ENCODE measurements around the gene HS6ST3.
"Not testable (repeated sequence)": the region's sequence is repeated elsewhere in the genome, so short reads cannot be mapped to it uniquely, and the experiment has no call there.

The HS6ST3 gene

DNA sequence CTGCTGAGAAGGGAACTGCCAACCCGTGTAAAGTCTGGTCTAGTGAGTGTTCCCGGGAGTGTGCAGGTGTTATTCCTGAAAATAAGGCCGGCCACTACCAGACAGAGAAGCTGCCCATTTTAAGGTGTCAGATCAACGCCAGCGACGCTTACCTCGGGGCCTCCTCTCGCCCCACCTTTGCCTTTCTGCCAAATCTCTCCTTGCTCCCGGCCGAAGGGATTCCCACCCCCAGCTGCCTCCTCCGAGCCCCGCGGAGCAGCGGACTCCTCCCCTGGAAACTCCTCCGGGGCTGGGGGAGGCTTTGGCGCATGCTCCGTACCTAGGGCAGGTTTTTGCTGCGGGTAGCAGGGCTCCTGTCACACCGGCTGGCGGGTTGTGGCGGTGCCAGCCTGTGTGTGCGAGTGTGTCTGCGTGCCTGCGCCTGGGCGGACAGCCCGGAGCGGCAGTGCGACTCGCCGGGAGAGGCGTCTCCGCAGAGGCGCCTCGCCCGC is at the start of gene HS6ST3:
HS6ST3 (plus strand) TSS at position 359 of the 491 bp plus-strand sequence.
- DNase-seq, result no peak

DNA sequence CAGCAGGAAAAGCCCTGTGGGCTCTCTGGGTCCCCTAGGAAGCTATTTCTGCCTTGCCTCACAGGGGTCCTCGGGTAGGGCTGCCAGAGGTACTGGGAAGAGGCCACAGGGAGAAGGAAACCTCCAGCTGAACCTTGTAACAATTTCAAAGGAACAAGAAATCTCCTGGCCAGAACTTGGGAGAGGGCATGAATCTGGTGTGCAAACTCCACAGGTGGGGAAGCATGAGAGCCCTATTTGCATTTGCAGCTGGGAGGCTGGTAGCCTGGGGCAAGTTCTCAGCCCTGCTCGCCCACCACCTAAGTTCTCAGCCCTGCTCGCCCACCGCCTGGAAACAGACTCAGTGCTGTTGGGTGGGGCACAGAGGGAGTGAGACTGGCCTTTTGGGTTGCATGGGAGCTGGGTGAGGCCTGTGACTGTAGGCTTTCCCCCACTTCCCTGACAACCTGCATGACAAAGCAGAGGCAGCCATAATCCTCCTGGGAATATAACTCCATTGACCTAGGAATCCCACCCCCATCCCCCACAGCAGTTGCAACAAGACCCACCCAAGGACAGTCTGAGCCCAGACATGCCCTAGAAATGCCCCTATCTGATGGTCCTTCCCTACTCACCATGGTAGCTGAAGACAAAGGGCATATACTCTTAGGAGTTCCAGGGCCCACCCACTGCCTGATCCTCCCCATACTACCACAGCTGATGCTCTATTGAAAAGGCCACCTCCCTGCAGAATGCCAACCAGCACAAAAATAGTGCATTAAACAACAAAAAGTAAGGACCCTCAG is 48.4 kb upstream of the HS6ST3 start:
- DNase-seq, result no peak

DNA sequence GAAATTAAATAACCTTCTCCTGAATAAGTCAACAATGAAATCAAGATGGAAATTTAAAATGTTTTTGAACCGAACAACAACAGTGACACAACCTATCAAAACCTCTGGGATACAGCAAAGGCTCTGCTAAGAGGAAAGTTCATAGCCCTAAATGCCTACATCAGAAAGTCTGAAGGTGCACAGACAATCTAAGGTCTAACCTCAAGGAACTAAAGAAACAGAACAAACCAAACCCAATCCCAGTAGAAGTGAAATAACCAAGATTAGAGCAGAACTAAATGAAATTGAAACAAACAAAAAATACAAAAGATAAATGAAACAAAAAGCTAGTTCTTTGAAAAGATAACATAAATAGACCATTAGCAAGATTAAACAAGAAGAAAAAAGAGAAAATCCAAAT is 45.7 kb upstream of the HS6ST3 start:
- DNase-seq, result no peak

DNA sequence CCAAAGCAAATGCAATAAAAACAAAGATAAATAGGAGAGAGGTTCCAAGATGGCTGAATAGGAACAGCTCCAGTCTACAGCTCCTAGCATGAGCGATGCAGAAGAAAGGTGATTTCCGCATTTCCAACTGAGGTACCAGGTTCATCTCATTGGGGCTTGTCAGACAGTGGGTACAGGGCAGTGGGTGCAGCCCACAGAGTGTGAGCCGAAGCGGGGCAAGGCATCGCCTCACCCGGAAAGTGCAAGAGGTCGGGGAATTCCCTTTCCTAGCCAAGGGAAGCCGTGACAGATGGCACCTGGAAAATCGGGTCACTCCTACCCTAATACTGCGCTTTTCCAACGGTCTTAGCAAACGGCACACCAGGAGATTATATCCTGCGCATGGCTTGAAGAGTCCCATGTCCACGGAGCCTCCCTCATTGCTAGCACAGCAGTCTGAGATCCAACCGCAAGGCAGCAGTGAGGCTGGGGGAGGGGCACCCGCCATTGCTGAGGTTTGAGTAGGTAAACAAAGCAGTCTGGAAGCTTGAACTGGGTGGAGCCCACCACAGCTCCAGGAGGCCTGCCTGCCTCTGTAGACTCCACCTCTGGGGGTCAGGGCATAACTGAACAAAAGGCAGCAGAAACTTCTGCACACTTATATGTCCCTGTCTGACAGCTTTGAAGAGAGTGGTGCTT is 43.3 kb upstream of the HS6ST3 start:
- not testable (repeated sequence) for DNase-seq

DNA sequence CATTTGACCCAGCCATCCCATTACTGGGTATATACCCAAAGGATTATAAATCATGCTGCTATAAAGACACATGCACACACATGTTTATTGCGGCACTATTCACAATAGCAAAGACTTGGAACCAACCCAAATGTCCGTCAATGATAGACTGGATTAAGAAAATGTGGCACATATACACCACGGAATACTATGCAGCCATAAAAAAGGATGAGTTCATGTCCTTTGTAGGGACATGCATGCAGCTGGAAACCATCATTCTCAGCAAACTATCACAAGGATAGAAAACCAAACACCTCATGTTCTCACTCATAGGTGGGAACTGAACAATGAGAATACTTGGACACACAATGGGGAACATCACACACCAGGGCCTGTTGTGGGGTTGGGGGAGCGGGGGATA is 39.0 kb upstream of the HS6ST3 start:
- not testable (repeated sequence) for DNase-seq

DNA sequence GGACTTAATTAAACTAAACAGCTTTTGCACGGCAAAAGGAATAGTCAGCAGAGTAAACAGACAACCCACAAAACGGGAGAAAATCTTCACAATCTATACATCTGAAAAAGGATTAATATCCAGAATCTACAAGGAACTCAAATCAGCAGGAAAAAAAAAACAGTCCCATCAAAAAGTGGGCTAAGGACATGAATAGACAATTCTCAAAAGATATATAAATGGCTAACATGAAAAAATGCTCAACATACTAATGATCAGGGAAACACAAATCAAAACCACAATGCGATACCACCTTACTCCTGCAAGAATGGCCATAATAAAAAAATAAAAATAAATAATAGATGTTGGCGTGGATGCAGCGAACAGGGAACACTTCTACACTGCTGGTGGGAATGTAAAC is 38.4 kb upstream of the HS6ST3 start:
- not testable (repeated sequence) for DNase-seq

DNA sequence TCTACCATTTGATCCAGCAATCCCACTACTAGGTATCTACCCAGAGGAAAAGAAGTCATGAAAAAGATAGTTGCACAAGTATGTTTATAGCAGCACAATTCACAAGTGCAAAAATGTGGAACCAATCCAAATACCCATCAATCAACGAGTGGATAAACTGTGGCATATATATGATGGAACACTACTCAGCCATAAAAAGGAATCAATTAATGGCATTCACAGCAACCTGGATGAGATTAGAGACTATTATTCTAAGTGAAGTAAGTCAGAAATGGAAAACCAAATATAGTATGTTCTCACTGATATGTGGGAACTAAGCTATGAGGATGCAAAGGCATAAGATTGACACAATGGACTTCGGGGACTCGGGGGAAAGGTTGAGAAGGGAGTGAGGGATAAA is 38.0 kb upstream of the HS6ST3 start:
- not testable (repeated sequence) for DNase-seq

DNA sequence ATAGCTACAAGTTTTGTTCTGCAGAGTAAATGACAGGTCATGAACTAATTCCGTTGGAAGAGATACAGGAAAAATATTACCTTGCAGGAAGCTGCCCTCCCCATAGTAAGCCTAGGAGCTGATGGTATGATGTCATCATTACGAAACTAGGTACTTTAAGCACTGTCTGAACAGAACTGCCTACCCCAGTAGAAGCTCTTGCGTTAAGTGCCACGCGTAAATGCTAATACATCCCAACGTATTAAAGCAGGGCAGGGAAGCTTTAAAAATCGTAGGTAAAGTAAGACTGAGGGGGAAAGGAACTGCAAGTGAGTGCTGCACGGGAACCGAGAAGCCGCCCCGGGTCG is 37.3 kb upstream of the HS6ST3 start:
- peak; percentile 4 for DNase-seq

DNA sequence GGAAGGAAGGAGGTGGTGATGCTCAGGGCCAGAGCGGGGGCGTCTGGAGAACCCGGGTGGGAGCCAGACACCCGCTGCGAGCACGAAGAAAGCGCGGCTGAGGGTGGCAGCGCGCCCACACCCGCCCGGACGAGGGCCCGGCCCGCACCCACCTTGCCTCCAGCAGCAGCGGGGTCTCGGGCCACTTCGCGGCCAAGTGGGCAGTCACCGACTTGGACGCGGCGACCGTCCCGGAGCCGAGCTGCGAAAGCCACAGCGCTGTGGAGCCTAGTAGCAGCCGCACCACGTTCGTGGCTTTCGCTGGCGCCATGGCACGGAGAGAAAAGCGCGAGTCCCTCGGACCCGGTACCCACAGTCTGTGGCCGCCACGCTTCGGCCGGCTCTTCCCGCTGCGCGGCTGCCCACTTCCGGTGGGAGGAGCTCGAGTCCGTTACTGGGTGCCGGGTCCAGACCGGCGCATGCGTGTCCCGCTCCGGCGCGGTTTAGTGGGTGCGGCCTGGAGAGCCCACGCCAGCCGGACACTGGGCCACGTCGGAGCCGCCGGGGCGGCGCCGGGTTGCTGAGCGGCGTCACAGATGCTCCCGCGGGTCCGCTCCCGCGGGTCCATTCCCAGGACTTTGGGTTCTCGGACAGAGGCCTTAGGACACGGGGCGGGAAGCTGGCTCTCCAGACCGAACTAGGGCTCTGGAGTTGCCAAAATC is 36.8 kb upstream of the HS6ST3 start, which contains the start of gene UGGT2:
UGGT2 (minus strand) TSS at position 399 of the 701 bp plus-strand sequence; CDS start at position 310, 89 bp downstream.
- DNase-seq, result peak; percentile 32

DNA sequence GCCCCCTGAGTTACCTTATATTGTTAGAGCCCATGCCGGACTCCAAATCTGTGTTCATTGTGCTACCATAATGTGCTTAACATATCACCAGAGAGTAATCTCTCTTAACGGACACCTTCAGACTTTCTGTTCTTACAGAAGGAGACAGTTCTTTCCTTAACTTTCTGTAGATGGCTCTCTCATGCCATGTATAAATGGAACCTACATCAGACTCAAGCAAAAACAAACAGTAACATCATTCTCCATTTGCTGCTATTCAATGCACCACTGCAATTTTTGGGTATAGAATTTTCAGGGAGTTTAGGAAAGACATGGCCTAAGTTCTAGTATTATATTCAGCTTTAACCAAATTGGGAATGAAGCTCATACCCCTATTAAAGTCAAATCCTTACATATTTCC is 24.1 kb upstream of the HS6ST3 start:
- DNase-seq, result no peak

DNA sequence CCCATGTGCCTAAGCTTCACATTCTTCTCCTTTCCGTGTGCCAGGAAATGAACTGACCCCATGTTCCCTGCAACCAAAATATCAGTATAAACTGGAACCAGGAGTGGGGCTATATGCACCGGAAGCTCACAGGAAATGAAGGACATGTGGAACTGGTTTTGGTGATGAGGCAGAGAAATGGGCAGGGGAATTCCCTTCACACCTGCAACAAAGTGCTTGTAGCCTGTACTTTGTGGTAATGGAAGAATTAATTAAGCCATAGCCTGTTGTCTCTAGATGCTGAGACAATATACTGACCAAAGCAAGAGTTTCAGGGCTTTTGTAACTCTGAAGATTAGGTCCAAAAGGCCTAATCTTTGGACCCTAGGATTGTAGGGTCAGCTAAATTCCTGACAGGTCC is 21.2 kb upstream of the HS6ST3 start:
- no peak for DNase-seq

DNA sequence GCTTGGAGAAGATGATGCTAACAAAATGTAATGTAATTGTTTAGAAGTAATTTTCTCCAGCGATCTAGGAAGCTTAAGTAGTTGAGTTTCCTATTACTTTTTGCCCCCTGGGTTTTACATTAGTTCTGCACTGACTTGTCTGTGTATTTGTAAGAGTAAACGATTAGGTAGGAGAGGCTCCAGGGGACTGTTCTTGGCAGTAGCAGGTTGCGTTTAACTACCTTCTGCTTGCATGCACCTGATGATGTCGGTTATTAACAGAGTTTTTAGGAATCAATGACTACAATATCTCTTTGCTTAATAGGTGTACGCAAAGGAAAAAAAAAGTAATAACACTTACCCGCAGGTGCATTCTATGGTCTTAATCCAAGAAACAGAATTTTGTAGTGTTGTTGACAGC is 18.4 kb upstream of the HS6ST3 start:
- no peak for DNase-seq

DNA sequence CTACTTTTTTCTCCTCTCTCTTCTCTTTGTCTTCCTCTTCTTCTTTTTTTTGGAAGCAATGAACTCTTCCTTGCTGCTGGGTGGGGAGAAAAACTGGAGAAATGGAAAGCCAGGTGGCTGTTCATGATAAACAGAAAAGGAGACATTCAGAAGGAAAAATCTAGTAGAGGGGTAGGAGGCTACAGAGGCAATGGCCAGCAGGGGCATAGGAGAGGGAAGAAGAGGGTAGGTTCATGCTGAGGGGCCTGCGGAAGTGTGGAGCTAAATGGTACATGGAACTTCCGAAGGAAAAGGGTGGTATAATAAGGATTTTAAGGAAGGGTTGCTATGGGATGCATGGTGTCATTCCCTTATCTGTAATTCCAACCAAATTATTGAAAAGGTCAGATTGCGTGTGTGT is 17.5 kb upstream of the HS6ST3 start:
- DNase-seq, result no peak

DNA sequence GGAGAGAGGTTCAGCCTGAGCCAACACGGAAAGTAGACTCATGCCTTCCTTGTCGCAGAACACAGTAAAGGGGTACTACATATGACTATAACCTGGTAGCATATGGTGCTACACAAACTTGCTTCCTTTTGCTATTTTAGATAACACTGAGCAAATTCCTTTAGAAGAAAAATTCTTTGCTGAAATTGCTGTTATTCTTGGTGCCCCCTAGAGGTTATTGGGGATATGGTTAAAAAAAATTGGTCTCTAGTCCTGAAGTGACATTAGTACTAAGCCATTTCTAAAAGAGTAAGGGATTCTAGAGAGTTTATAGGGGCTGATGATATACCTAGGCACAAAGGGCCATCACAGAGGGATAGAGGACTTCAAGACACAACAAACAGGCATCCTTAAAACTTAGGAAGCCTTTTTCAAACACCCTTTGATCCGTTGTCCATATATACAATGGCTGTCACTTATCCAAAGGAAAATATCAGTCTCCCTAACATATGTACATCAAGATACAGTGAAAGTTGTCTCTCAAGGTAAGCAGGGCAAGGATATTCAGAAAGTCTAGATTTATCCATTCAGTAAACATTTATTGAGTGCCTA is 13.9 kb upstream of the HS6ST3 start:
- DNase-seq, result no peak

DNA sequence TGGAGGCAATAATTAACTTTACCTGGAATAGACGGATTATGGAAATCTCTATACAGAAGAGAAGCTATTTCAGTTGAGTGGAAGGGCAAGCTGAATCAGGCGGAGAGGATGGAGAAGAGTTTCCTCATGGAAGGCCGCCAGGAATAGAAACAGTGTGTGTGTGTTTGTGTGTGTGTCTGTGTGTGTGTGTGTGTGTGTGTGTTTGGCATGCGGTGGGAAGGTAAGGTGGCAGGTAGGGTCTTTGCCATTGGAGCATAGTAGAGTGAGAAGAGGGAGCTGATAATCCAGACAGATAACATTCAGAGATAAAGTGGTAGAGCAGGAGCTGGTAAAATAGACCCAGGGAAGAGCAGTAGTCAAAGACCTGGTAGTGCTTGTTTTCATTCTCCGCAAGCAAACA is 9.2 kb upstream of the HS6ST3 start:
- no peak for DNase-seq

DNA sequence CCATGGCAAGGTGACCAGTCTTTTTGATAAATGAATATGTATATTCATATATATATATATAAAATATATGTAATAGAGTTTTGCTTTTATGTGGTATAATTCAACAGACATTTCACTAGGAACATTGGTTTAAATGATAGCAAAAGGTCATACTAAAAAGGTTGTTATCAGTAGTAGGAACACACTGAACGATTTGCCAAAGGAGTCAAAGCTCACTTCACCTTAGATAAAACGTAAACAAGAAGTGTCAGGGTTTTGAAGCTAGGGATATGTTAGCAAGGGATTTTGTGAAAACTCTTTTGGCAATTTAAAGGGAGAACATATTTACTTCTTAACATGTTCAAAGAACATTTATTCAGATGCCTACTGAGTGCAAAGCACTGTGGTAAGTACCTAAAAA is 8.0 kb upstream of the HS6ST3 start:
- no peak for DNase-seq

DNA sequence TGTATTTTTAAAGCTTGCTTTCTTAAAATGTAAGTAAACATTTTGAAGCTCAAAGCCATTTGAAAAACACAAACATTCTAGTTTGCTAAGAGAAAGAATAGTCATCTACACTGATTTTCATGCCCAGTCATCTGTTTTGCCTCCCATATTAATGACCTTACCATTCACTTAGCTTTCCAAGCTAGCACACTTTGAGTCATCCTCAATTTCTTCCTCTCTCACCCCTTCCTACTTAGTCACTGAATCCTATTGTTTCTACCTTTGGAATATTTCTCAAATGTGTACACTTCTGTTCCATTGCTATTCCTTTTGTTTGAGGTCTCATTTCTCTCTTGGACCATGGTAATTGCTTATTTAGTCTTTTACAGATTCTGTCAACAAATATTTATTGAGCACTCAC is 7.3 kb upstream of the HS6ST3 start:
- DNase-seq, result no peak

DNA sequence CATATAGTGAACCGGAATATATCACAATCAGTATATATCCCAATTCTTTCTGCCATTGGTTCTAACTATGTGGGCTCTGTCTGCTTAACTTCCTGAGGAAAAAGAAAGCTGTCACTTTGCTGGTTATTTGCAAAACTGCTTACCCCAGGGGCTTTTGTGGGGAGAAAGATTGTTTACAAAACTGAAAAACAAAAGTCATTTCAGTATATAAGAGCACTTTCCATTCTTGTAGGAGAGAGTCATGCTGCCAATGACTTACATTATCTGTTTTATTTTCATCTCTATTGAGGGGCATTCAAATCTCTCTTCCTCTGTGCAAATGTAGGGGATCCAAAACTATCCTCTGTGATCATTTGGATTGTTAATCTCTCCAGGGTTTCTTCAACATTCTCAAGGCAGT is 3.2 kb upstream of the HS6ST3 start:
- DNase-seq, result no peak

DNA sequence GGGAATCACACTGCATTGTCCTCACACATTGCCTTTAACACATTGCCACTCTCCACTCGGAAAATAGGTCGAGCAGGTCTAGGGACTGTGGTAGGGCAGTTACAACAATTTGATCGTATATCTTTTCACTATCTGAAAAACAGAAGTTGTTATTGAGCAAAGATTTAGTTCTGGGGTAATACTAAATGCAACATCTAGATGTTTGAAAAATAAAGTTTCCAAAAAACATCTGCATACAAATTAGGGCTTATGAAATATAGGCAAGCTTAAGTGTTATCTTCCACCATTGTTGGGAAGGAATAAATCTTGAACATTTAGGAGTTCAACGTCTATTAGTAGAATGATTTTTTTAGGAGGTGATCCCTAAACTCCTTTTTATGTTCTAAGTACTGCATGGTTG is 768 bp upstream of the HS6ST3 start:
- DNase-seq, result no peak

DNA sequence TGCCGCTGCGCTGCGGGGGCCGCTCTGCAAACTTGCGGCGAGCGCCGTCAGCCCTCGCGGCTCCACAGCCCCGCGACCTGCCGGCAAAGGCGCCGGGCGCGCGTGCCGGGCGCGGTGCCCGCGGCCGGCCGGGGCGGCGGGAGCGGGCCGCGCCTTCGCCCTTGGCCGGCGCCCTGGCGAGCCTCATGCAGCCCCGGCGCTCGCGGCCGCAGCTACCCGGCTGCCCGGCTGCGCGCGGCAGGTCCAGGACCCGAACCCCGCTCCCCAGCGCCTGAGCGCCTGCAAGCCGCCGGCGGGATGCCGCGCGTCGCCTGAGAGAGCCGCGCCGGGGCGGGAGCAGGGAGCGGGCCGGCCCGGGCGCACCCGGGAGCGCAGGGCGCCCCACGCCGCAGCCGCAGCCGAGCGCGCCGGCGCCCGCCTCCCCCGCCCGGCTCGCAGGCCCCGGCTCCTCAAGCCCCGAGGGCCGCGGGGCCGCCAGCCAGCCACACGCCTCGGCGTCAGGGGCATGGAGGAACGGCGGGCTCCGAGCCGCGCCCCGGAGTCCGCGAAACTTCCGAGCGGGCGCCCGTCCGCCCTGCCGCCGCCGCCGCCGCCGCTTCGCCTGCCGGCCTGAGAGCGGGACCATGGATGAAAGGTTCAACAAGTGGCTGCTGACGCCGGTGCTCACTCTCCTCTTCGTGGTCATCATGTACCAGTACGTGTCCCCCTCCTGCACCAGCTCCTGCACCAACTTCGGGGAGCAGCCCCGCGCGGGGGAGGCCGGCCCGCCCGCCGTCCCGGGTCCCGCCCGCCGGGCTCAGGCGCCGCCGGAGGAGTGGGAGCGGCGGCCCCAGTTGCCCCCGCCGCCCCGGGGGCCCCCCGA is 564 bp downstream of the HS6ST3 start:
- no peak for DNase-seq

DNA sequence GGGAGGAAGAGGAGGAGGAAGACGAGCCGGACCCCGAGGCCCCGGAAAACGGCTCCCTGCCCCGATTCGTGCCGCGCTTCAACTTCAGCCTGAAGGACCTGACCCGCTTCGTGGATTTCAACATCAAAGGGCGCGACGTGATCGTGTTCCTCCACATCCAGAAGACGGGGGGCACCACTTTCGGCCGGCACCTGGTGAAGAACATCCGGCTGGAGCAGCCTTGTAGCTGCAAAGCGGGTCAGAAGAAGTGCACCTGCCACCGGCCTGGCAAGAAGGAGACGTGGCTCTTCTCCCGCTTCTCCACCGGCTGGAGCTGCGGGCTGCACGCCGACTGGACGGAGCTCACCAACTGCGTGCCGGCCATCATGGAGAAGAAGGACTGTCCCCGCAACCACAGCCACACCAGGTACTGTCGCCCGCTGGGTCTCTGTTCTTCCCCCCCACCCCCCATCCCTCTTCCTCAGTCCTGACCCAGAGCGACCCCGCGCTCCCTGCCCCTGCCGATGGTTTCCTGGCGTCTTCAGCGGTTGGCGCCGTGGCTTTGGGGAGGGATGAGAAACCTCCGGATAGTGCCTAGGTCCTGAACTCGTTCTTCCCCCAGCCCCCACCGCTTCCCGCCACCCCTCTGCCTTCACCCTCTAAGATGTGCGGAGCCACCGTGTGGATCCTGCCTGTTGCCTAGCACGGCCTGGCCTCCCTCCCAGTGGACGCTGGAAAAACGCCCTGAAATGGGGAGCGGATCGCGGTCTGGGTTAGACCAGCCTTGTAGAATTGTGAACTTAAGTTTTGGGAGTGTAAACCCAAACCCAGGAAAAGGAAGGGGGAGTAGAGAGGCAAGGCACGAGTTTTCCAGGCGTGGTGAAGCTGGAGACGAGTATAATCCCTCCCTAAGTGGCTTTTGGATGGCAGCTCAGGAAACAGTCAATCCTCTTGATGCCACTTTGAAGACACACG is 1.5 kb downstream of the HS6ST3 start:
- no peak for DNase-seq

All from NCI-H2107 (cell line).